Testis (tissue), 3 donors: Measurements from ENCODE around the gene PLB1. TPM values are rescaled to one million over a fixed set of nuclear protein-coding genes. Genes with fewer than 3 reads are reported as not detected.

Experiments used
- DNase-seq: peaks from one replicate; pipeline ENCODE4 v3.0.0-alpha.2; 2019
- H3K27ac ChIP-seq, 2 donors: fragments of 200-600 bp; sonication (generic); one replicate each; pipeline ENCODE4 v1.5.1; 2019
- H3K27me3 ChIP-seq: fragments of 200-600 bp; sonication (generic); one replicate; pipeline ENCODE4 v1.5.1; 2019
- H3K36me3 ChIP-seq: fragments of 200-600 bp; sonication (generic); one replicate; pipeline ENCODE4 v1.5.1; 2017; ENCODE audit warnings: low read depth; ENCODE audit errors: missing control alignments
- H3K4me1 ChIP-seq: fragments of 200-600 bp; sonication (generic); one replicate; pipeline ENCODE4 v1.5.1; 2019
- H3K4me3 ChIP-seq, 2 donors: fragments of 200-600 bp; sonication (generic); one replicate each; pipeline ENCODE4 v1.5.1; 2017 to 2019
- H3K9me3 ChIP-seq: fragments of 200-600 bp; sonication (generic); one replicate; pipeline ENCODE4 v1.5.1; 2017
- CTCF ChIP-seq, 3 experiments: fragments of 450-650 bp in 2 of 3; fragments of 200-600 bp in 1 of 3; sonication (generic) in 1 of 3; IDR thresholded peaks; one replicate each; pipeline ENCODE4 v1.5.1; 2016 to 2019; ENCODE audit warnings: antibody characterized with exemption in 3 of 3, mild to moderate bottlenecking in 2 of 3, moderate library complexity in 1 of 3
- POLR2A ChIP-seq: fragments of 450-650 bp; IDR thresholded peaks from one replicate; pipeline ENCODE4 v1.6.1; 2017; ENCODE audit warnings: antibody characterized with exemption, mild to moderate bottlenecking, moderate library complexity
- WGBS, 2 donors: methylation state at CpG; one replicate each; pipeline ENCODE4 v1.1.5; 2018; 5-methylcytosine and 5-hydroxymethylcytosine counted together
- intact Hi-C: fragments of 100-400 bp; cut with DNase I; formaldehyde crosslinking; loops from one replicate; pipeline ENCODE4 v1.15.1; 2023; ENCODE audit warnings: low total_unique reads
- polyA plus RNA-seq: library from polyadenylated mRNA; stranded (reverse); fragments of 350-450 nt; fragmentation: Illumina TruSeq; extraction: RNeasy Lipid Tissue Mini Kit (QIAGEN cat#74804); gene quantifications from one replicate; pipeline ENCODE4 v1.2.3, GENCODE V29; 2014; ENCODE audit warnings: low read depth, low replicate concordance; ENCODE audit not compliant: insufficient read depth
- total RNA-seq, 2 donors: library from RNA; depleted of rRNA; stranded (reverse); fragments of >200 nt; gene quantifications; one replicate each; pipeline ENCODE4 v1.2.3, GENCODE V29; 2016

The PLB1 gene
- total and polyA plus RNA-seq, 3 donors from 2014 or later = 7.6 to 10.9 (median 10.4) TPM

- intact Hi-C loops = no loop called here
- 77 to 80% methylated on average over 11 of the region's 11 CpGs for WGBS, 2 donors
- Histone ChIP-seq H3K4me1 (peaks cover 46% of the 10 kb centered on the region), H3K4me3 (no peak overlapping the region), H3K27me3 (no peaks in the 10 kb centered on the region), H3K36me3 (no peaks in the 10 kb centered on the region), H3K27ac (peak overlapping the region in 1 of 2 donors; percentile 75), H3K9me3 (no peaks in the 10 kb centered on the region)
- no peak for DNase-seq
- no peak for TF ChIP-seq POLR2A
Measured at GRCh38 chr2:28643911-28644334, 148.1 kb downstream of the PLB1 start.

GRCh38 chr2:28644760-28645159, 148.9 kb downstream of the PLB1 start:
- H3K4me3 ChIP-seq = no peak overlapping the region
- no peaks in the 10 kb centered on the region for H3K9me3 ChIP-seq
- H3K36me3 ChIP-seq = no peaks in the 10 kb centered on the region
- DNase-seq = no peak
- H3K4me1 ChIP-seq = peaks cover 46% of the 10 kb centered on the region
- no peaks in the 10 kb centered on the region for H3K27me3 ChIP-seq
- intact Hi-C loops = no loop called here
- TF ChIP-seq POLR2A = no peak
- no peak for TF ChIP-seq CTCF (IDR thresholded peaks at IDR 0.05)
- peak overlapping the region; percentile 75 for H3K27ac ChIP-seq
- WGBS, 2 donors = 74 to 75% methylated on average over 7 of the region's 7 CpGs

- peak overlapping the region; percentile 75 for H3K27ac ChIP-seq
- H3K36me3 ChIP-seq = no peaks in the 10 kb centered on the region
- no peak overlapping the region for H3K4me3 ChIP-seq
- WGBS, 2 donors = 86 to 91% methylated on average over 2 of the region's 2 CpGs
- H3K4me1 ChIP-seq = peaks cover 46% of the 10 kb centered on the region
- DNase-seq = no peak
- H3K27me3 ChIP-seq = no peaks in the 10 kb centered on the region
- no peaks in the 10 kb centered on the region for H3K9me3 ChIP-seq
- intact Hi-C loops = no loop called here
- TF ChIP-seq CTCF (IDR thresholded peaks at IDR 0.05) (no peak), POLR2A (no peak)
Measured at GRCh38 chr2:28645553-28645952, 149.7 kb downstream of the PLB1 start.

GRCh38 chr2:28647682-28648081, 151.8 kb downstream of the PLB1 start:
- no peak for TF ChIP-seq POLR2A
- no peak for TF ChIP-seq CTCF (IDR thresholded peaks at IDR 0.05)
- H3K27ac ChIP-seq = peak overlapping the region; percentile 75 to 78
- H3K9me3 ChIP-seq = no peaks in the 10 kb centered on the region
- no peaks in the 10 kb centered on the region for H3K36me3 ChIP-seq
- no peak overlapping the region for H3K4me3 ChIP-seq
- intact Hi-C loops = no loop called here
- 59 to 65% methylated on average over 4 of the region's 4 CpGs for WGBS, 2 donors
- H3K4me1 ChIP-seq = peaks cover 46% of the 10 kb centered on the region
- DNase-seq = no peak
- H3K27me3 ChIP-seq = no peaks in the 10 kb centered on the region

GRCh38 chr2:28648147-28648546, 152.3 kb downstream of the PLB1 start:
- DNase-seq = no peak
- H3K27me3 ChIP-seq = no peaks in the 10 kb centered on the region
- no peaks in the 10 kb centered on the region for H3K9me3 ChIP-seq
- H3K36me3 ChIP-seq = no peaks in the 10 kb centered on the region
- 63 to 71% methylated on average over 3 of the region's 3 CpGs for WGBS, 2 donors
- peak overlapping the region; percentile 75 to 78 for H3K27ac ChIP-seq
- intact Hi-C loops = no loop called here
- H3K4me3 ChIP-seq = no peak overlapping the region
- TF ChIP-seq CTCF (IDR thresholded peaks at IDR 0.05) (no peak), POLR2A (no peak)
- peaks cover 46% of the 10 kb centered on the region for H3K4me1 ChIP-seq
